Natural killer cell treated with Interleukin-12 subunit alpha and Interleukin-12 subunit beta and Interleukin-15 and Interleukin-18, amount 100 ng/mL, for 72 hours (primary cell): ENCODE measurements around the gene ZNF318. TPM values are rescaled to one million over a fixed set of nuclear protein-coding genes. Genes with fewer than 3 reads are reported as not detected.
"Not testable (repeated sequence)": the region's sequence is repeated elsewhere in the genome, so short reads cannot be mapped to it uniquely, and the experiment has no call there.

Experiments used
- ATAC-seq, 2 donors: fragments of 150-1000 bp; cut with Tn5 transposase in 1 of 2; sonication (Bioruptor Pico), chemical (Tn5 transposase) in 1 of 2; 2 replicates each; pipeline ENCODE4 v1.10.0; 2021
- DNase-seq: peaks from one replicate; pipeline ENCODE4 v3.0.0; 2022; ENCODE audit warnings: low spot score
- H3K27ac Mint-ChIP-seq, 2 donors: 1 replicate in 1 of 2; 2 replicates in 1 of 2; pipeline ENCODE4 v1.8.0; 2022; ENCODE audit warnings: mixed read lengths in 2 of 2, mild to moderate bottlenecking in 1 of 2, moderate library complexity in 1 of 2
- H3K27me3 Mint-ChIP-seq, 2 donors: 1 replicate in 1 of 2; 2 replicates in 1 of 2; pipeline ENCODE4 v1.8.0; 2022; ENCODE audit warnings: mixed read lengths in 2 of 2
- H3K36me3 Mint-ChIP-seq: one replicate; pipeline ENCODE4 v1.8.0; 2022; ENCODE audit warnings: mixed read lengths
- H3K4me1 Mint-ChIP-seq, 2 donors: 1 replicate in 1 of 2; 2 replicates in 1 of 2; pipeline ENCODE4 v1.8.0; 2022; ENCODE audit warnings: low read depth in 2 of 2, mixed read lengths in 2 of 2, mild to moderate bottlenecking in 1 of 2
- H3K4me3 Mint-ChIP-seq: one replicate; pipeline ENCODE4 v1.8.0; 2022; ENCODE audit warnings: mixed read lengths
- H3K9me3 Mint-ChIP-seq: 2 replicates; pipeline ENCODE4 v1.8.0; 2022; ENCODE audit warnings: mixed read lengths
- total RNA-seq, 2 donors: library from RNA; stranded (reverse); gene quantifications; one replicate each; pipeline ENCODE4 v1.2.3, GENCODE V29; 2022

Gene ZNF318
- total RNA-seq, 2 donors from 2014 or later, result 6.4 to 11.3 TPM

DNA sequence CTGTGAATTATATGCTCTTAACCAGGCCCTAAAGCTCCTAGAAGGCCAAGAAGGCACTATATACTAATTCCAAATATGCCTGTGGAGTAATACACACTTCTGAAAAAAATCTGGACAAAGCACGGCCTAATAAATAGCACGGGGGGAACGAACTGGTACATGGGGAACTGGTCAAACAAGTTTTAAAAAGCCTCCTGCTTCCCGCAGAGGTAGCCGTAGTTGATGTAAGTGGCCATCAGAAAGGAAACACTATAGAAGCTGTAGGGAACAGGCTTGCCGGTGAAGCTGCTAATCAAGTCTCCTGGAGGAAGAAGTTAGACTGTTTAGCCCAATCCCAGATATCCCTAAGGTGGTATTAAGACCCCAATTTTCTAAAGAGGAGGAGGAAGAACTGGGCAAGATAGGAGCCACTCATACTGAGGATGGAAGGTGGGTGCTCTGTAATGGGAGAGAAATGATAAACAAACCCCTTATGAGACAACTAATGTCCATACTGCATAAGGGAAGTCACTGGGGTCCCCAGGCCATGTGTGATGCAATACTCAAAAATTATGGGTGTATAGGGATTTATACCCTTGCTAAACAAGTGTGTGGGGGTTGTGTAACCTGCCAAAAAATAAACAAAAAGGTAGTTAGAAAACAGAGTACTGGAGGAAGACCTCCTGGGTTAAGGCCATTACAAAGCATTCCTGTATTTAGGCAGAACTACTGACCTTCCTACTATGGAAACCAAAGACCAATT is 27.1 kb upstream of the ZNF318 start:
- Mint-ChIP-seq H3K36me3 (peaks cover 5% of the 10 kb centered on the region), H3K4me1 (peaks cover 28 to 29% of the 10 kb centered on the region in 2 donors), H3K4me3 (no peak overlapping the region), H3K9me3 (no peaks in the 10 kb centered on the region), H3K27me3 (peaks cover 42 to 44% of the 10 kb centered on the region in 2 donors), H3K27ac (no peak overlapping the region)
- no peak for DNase-seq
- no peak for ATAC-seq

GRCh38 chr6:43395776-43396175 is 26.3 kb upstream of the ZNF318 start:
- Mint-ChIP-seq H3K36me3 (peaks cover 5% of the 10 kb centered on the region), H3K27ac (no peak overlapping the region), H3K4me1 (peaks cover 36 to 37% of the 10 kb centered on the region in 2 donors), H3K4me3 (no peak overlapping the region), H3K9me3 (no peaks in the 10 kb centered on the region), H3K27me3 (peaks cover 46 to 50% of the 10 kb centered on the region in 2 donors)
- ATAC-seq, result no peak
- no peak for DNase-seq

- Mint-ChIP-seq H3K27me3 (peaks cover 47 to 50% of the 10 kb centered on the region in 2 donors), H3K36me3 (peaks cover 5% of the 10 kb centered on the region)
These were observed 25.5 kb upstream of the ZNF318 start for GRCh38 chr6:43394982-43395381.

DNA sequence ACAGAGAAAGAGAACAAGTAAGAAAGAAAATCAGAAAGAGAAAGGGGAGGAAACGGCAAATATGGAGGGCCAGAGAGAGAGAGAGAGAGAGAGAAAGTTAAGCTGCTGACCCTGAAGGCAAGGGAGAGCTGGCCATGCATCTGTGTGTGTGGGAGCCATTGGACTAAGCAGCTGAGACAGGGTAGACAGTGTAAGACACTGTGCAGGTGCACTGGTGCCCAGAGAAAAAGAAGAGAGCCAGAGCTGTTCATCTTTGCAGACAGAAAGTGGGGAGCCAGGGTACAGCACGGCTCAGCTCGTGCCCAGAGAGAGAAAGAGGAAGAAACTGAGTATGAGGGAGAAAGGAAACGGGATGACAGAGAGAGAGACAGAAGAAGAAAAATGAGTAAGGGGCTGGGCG is 24.2 kb upstream of the ZNF318 start:
- H3K9me3 Mint-ChIP-seq, result no peaks in the 10 kb centered on the region
- DNase-seq (no peak), ATAC-seq (no peak)
- H3K4me3 Mint-ChIP-seq, result peak overlapping the region; percentile 43
- H3K36me3 Mint-ChIP-seq, result peaks cover 5% of the 10 kb centered on the region
- peaks cover 55 to 61% of the 10 kb centered on the region in 2 donors for H3K27me3 Mint-ChIP-seq
- peaks cover 44% of the 10 kb centered on the region in 2 donors for H3K4me1 Mint-ChIP-seq
- H3K27ac Mint-ChIP-seq, result peak overlapping the region in 1 of 2 donors; percentile 9

More at GRCh38 chr6:43394982-43395381, 25.5 kb upstream of the ZNF318 start:
- Mint-ChIP-seq H3K4me3 (no peak overlapping the region), H3K4me1 (peaks cover 43 to 44% of the 10 kb centered on the region in 2 donors), H3K9me3 (no peaks in the 10 kb centered on the region), H3K27ac (no peak overlapping the region)
- DNase-seq (no peak), ATAC-seq (no peak)

- not testable (repeated sequence) for H3K36me3 Mint-ChIP-seq, H3K9me3 Mint-ChIP-seq, DNase-seq, ATAC-seq
- H3K4me1 Mint-ChIP-seq, result peaks cover 44% of the 10 kb centered on the region in 2 donors
- peak overlapping the region in 1 of 2 donors; percentile 9 for H3K27ac Mint-ChIP-seq
- H3K4me3 Mint-ChIP-seq, result peak overlapping the region; percentile 43
- H3K27me3 Mint-ChIP-seq, result peaks cover 55 to 61% of the 10 kb centered on the region in 2 donors
These were observed 23.7 kb upstream of the ZNF318 start for GRCh38 chr6:43393133-43393532.

DNA sequence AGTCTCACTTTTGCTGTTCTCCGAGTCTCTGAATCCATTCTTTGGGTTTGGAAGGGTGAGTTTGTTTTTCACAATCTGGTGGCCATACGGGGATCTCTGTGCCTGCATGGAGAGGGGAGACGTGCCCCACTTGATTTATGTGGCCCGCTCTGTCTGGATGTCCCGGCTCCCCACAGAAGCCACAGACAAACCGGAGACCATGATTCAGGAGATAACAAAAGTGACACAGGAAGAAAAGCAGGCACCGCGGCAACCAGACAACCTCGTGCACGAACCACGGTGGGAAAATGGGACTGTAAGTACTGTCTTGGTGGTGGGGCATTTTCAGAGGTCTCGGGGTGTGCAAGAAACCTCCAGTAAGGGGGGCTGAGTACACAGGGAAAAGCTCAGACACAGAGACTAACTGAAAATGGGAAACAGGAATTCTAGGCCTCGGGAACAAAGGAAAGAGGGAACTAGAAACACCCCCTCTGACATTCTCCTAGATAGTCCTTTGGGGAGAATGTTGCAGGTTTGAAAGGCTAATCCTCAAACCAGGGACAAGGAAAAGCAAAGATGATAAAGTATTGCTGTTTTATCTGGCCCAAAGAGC is 22.1 kb upstream of the ZNF318 start:
- H3K4me1 Mint-ChIP-seq, result peaks cover 45 to 49% of the 10 kb centered on the region in 2 donors
- peaks cover 5% of the 10 kb centered on the region for H3K36me3 Mint-ChIP-seq
- no peaks in the 10 kb centered on the region for H3K9me3 Mint-ChIP-seq
- H3K27me3 Mint-ChIP-seq, result peaks cover 58 to 61% of the 10 kb centered on the region in 2 donors
- peak overlapping the region; percentile 85 for H3K4me3 Mint-ChIP-seq
- ATAC-seq (peak; percentile 63 to 78), DNase-seq (peak; percentile 73)
- H3K27ac Mint-ChIP-seq, result peak overlapping the region; percentile 40 to 51

DNA sequence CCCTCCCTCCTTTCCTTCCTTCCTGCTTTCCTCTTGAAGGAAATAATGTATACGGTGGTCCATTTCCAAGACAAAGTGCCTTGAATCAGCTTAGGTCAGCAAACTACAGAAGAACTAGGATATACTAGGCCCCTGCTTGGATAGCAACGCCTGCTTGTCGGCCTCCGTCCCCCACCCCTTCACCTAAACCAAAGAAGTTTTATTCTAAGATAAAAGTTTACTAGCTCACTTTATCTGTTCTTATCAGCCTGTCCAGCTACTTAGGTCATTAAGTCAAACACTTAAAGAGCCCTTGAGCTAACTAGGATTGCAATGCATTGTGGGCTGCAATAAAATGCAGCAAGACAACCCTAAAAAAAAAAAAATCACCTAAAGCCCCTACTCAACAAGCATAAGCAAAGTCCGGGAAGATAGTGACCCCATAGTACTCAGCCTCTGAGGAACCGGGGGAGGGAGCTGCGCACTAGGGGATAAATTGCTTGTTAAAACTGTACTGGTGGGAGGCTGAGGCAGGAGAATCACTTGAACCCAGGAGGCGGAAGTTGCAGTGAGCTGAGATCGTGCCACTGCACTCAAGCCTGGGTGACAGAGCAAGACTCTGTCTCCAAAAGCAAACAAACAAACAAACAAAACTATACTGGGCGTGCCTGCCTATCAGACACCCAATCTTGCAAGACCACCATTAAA is 21.4 kb upstream of the ZNF318 start:
- H3K4me3 Mint-ChIP-seq, result peak overlapping the region; percentile 85
- H3K9me3 Mint-ChIP-seq, H3K36me3 Mint-ChIP-seq, DNase-seq: not testable (repeated sequence)
- ATAC-seq, result peak in 1 of 2 donors; percentile 13
- H3K4me1 Mint-ChIP-seq, result peaks cover 47 to 54% of the 10 kb centered on the region in 2 donors
- peak overlapping the region; percentile 40 to 51 for H3K27ac Mint-ChIP-seq
- peaks cover 58 to 61% of the 10 kb centered on the region in 2 donors for H3K27me3 Mint-ChIP-seq

- no peak for DNase-seq
- no peak for ATAC-seq
- no peak overlapping the region for H3K4me3 Mint-ChIP-seq
- H3K9me3 Mint-ChIP-seq, result no peaks in the 10 kb centered on the region
- peak overlapping the region in 1 of 2 donors; percentile 24 for H3K27ac Mint-ChIP-seq
- H3K36me3 Mint-ChIP-seq, result peaks cover 5% of the 10 kb centered on the region
- H3K27me3 Mint-ChIP-seq, result peaks cover 55 to 61% of the 10 kb centered on the region in 2 donors
- H3K4me1 Mint-ChIP-seq, result peaks cover 57 to 64% of the 10 kb centered on the region in 2 donors
These were observed 20.4 kb upstream of the ZNF318 start for GRCh38 chr6:43389730-43390295.

DNA sequence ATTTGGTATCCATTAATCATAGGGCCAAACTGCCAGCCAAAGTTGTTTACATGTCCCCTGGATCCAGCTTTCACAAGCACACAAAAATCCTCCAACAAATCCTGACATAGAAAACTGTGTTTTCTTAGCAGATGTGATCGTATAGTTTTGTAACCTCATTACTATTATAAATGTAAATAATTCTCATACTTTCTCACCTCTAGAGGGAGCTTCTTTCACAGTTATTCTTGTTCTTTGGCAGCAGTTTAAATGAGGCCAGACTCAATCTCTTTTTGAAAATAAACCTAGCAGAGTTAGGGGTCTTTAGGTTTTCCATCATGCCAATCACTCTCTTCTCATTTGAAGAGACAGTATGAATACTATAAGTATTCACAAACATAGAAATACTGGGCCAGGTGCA is 17.0 kb upstream of the ZNF318 start:
- H3K27ac Mint-ChIP-seq, result peak overlapping the region in 1 of 2 donors; percentile 10
- H3K4me3 Mint-ChIP-seq, result peak overlapping the region; percentile 52
- no peaks in the 10 kb centered on the region for H3K9me3 Mint-ChIP-seq
- H3K36me3 Mint-ChIP-seq, result no peaks in the 10 kb centered on the region
- DNase-seq (no peak), ATAC-seq (no peak)
- peaks cover 27 to 29% of the 10 kb centered on the region in 2 donors for H3K27me3 Mint-ChIP-seq
- peaks cover 59 to 66% of the 10 kb centered on the region in 2 donors for H3K4me1 Mint-ChIP-seq

GRCh38 chr6:43383021-43383667 is 13.7 kb upstream of the ZNF318 start:
- peaks cover 0 to 8% of the 10 kb centered on the region in 2 donors for H3K27me3 Mint-ChIP-seq
- DNase-seq (no peak), ATAC-seq (peak; percentile 0 to 3)
- peak overlapping the region; percentile 84 to 86 for H3K27ac Mint-ChIP-seq
- peak overlapping the region; percentile 67 for H3K4me3 Mint-ChIP-seq
- H3K4me1 Mint-ChIP-seq, result peaks cover 52 to 59% of the 10 kb centered on the region in 2 donors
- H3K36me3 Mint-ChIP-seq, result peaks cover 4% of the 10 kb centered on the region
- H3K9me3 Mint-ChIP-seq, result no peaks in the 10 kb centered on the region

DNA sequence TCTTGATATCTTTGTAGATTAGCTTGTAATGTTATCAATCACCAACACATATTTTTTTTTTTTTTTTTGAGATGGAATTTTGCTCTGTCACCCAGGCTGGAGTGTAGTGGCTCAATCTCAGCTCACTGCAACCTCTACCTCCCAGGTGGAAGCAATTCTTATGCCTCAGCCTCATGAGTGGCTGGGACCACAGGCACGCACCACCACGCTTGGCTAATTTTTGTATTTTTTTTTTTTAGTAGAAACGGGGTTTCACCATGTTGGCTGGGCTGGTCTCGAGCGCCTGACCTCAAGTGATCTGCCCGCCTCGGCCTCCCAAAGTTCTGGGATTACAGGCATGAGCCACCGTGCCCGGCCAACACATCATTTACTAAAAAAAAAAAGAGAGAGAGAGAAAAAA is 11.4 kb upstream of the ZNF318 start:
- H3K9me3 Mint-ChIP-seq, ATAC-seq, DNase-seq, H3K36me3 Mint-ChIP-seq, H3K4me3 Mint-ChIP-seq, H3K27me3 Mint-ChIP-seq: not testable (repeated sequence)
- peak overlapping the region; percentile 58 to 86 for H3K27ac Mint-ChIP-seq
- H3K4me1 Mint-ChIP-seq, result peaks cover 55% of the 10 kb centered on the region in 2 donors

GRCh38 chr6:43378631-43379030 is 9.2 kb upstream of the ZNF318 start:
- no peak for DNase-seq
- Mint-ChIP-seq H3K36me3 (peaks cover 4% of the 10 kb centered on the region), H3K27me3 (peaks cover 0 to 2% of the 10 kb centered on the region in 2 donors), H3K4me1 (peaks cover 33% of the 10 kb centered on the region in 2 donors), H3K9me3 (no peaks in the 10 kb centered on the region), H3K27ac (no peak overlapping the region), H3K4me3 (no peak overlapping the region)
- no peak for ATAC-seq

GRCh38 chr6:43377710-43378229 is 8.3 kb upstream of the ZNF318 start:
- ATAC-seq (no peak), DNase-seq (no peak)
- Mint-ChIP-seq H3K4me3 (no peak overlapping the region), H3K27me3 (peaks cover 0 to 2% of the 10 kb centered on the region in 2 donors), H3K27ac (peak overlapping the region in 1 of 2 donors; percentile 70), H3K4me1 (peaks cover 32 to 33% of the 10 kb centered on the region in 2 donors), H3K9me3 (no peaks in the 10 kb centered on the region), H3K36me3 (peaks cover 4% of the 10 kb centered on the region)
